Neural cell (in vitro differentiated cells): ENCODE results near the gene ZGLP1. TPM values are rescaled to one million over a fixed set of nuclear protein-coding genes. Genes with fewer than 3 reads are reported as not detected.

ENCODE experiments used
- H2AFZ ChIP-seq: fragments of 200-600, 300-800 bp; sonication (generic), shearing (Covaris generic); 2 replicates; pipeline ENCODE4 v1.6.0; 2014; ENCODE audit warnings: low read depth, mild to moderate bottlenecking, antibody characterized with exemption, low read length, moderate library complexity
- H3F3A ChIP-seq: fragments of 200-600 bp; shearing (Covaris generic); 2 replicates; pipeline ENCODE4 v1.6.1; 2016; ENCODE audit warnings: mild to moderate bottlenecking, moderate library complexity, mixed read lengths, antibody characterized with exemption, low read length; ENCODE audit not compliant: insufficient read depth, poor library complexity, severe bottlenecking
- H3K27ac ChIP-seq: fragments of 200-600, 300-800 bp; sonication (generic), shearing (Covaris generic); 2 replicates; pipeline ENCODE4 v1.5.1; 2014; ENCODE audit warnings: mild to moderate bottlenecking, low read length, moderate library complexity
- H3K27me3 ChIP-seq: fragments of 300-800, 200-600 bp; sonication (generic), shearing (Covaris generic); 2 replicates; pipeline ENCODE4 v1.6.0; 2014; ENCODE audit warnings: mild to moderate bottlenecking, low read depth, low read length, moderate library complexity; ENCODE audit not compliant: insufficient read depth
- H3K36me3 ChIP-seq: fragments of 300-800, 200-600 bp; sonication (generic), shearing (Covaris generic); 2 replicates; pipeline ENCODE4 v1.5.1; 2014; ENCODE audit warnings: mild to moderate bottlenecking, antibody characterized with exemption, low read length, moderate library complexity; ENCODE audit not compliant: insufficient read depth
- H3K4me2 ChIP-seq: fragments of 300-800, 200-600 bp; sonication (generic), shearing (Covaris generic); 2 replicates; pipeline ENCODE4 v1.6.0; 2014; ENCODE audit warnings: mild to moderate bottlenecking, low read length
- H3K4me3 ChIP-seq: fragments of 300-800, 200-600 bp; sonication (generic), shearing (Covaris generic); 2 replicates; pipeline ENCODE4 v1.5.1; 2014; ENCODE audit warnings: mild to moderate bottlenecking, low read length, moderate library complexity
- H3K79me2 ChIP-seq: fragments of 200-600 bp; shearing (Covaris generic); replicated peaks from 2 replicates; pipeline ENCODE4 v1.6.0; 2014; ENCODE audit warnings: mild to moderate bottlenecking, low read length, moderate library complexity; ENCODE audit not compliant: insufficient read depth
- H3K9ac ChIP-seq: fragments of 300-800, 200-600 bp; sonication (generic), shearing (Covaris generic); 2 replicates; pipeline ENCODE4 v1.6.1; 2016; ENCODE audit warnings: mild to moderate bottlenecking, low read length, mixed read lengths
- H3K9me2 ChIP-seq: fragments of 200-600 bp; shearing (Covaris generic); 2 replicates; pipeline ENCODE4 v1.6.1; 2016; ENCODE audit warnings: mild to moderate bottlenecking, low read length, mixed read lengths; ENCODE audit not compliant: insufficient read depth
- H3K9me3 ChIP-seq: fragments of 200-600, 300-800 bp; sonication (generic), shearing (Covaris generic); 2 replicates; pipeline ENCODE4 v1.6.1; 2016; ENCODE audit warnings: mild to moderate bottlenecking, mixed run types, low read length, moderate library complexity, mixed read lengths
- H4K20me1 ChIP-seq: fragments of 200-600 bp; shearing (Covaris generic); 2 replicates; pipeline ENCODE4 v1.6.1; 2016; ENCODE audit warnings: mild to moderate bottlenecking, mixed run types; ENCODE audit not compliant: insufficient read depth
- EP300 ChIP-seq: fragments of 450-650 bp; conservative IDR thresholded peaks from 2 replicates; pipeline ENCODE4 v1.6.1; 2014; ENCODE audit warnings: antibody characterized with exemption, mild to moderate bottlenecking, moderate library complexity; ENCODE audit not compliant: poor library complexity, severe bottlenecking
- EZH2 ChIP-seq: fragments of 200-600, 300-800 bp; shearing (Covaris generic), sonication (generic); IDR thresholded peaks from 2 replicates; pipeline ENCODE4 v1.6.1; 2014; ENCODE audit warnings: antibody characterized with exemption, low read length, borderline replicate concordance, mild to moderate bottlenecking; ENCODE audit not compliant: insufficient read depth, poor library complexity, severe bottlenecking
- MXI1 ChIP-seq: fragments of 450-650 bp; conservative IDR thresholded peaks from 2 replicates; pipeline ENCODE4 v1.6.1; 2014; ENCODE audit warnings: antibody characterized with exemption, mild to moderate bottlenecking; ENCODE audit not compliant: poor library complexity, severe bottlenecking
- POLR2AphosphoS5 ChIP-seq: IDR thresholded peaks from 2 replicates; pipeline ENCODE4 v1.6.1; 2012
- RAD21 ChIP-seq: fragments of 450-650 bp; conservative IDR thresholded peaks from 2 replicates; pipeline ENCODE4 v1.6.1; 2014; ENCODE audit warnings: antibody characterized with exemption, mild to moderate bottlenecking, moderate library complexity
- REST ChIP-seq: IDR thresholded peaks from 2 replicates; pipeline ENCODE4 v1.6.1; 2012; ENCODE audit warnings: borderline replicate concordance
- SMC3 ChIP-seq: fragments of 450-650 bp; conservative IDR thresholded peaks from 2 replicates; pipeline ENCODE4 v1.6.1; 2014; ENCODE audit warnings: antibody characterized with exemption, mild to moderate bottlenecking, moderate library complexity; ENCODE audit not compliant: poor library complexity
- TAF1 ChIP-seq: IDR thresholded peaks from 2 replicates; pipeline ENCODE4 v1.6.1; 2012; ENCODE audit warnings: low read depth
- polyA plus RNA-seq: library from polyadenylated mRNA; depleted of rRNA; stranded (reverse); fragments of >200 nt; gene quantifications from 2 replicates; pipeline ENCODE4 v1.2.3, GENCODE V29; 2014
- TF ChIP-seq, protein P1 (sequence below): fragments of 450-650 bp; IDR thresholded peaks from 2 replicates; pipeline ENCODE4 v1.5.1; 2014; ENCODE audit warnings: antibody characterized with exemption, mild to moderate bottlenecking, moderate library complexity; ENCODE audit not compliant: poor library complexity, severe bottlenecking

Gene ZGLP1
- polyA plus RNA-seq, 1 donor from 2014 or later = 22.8 TPM

DNA sequence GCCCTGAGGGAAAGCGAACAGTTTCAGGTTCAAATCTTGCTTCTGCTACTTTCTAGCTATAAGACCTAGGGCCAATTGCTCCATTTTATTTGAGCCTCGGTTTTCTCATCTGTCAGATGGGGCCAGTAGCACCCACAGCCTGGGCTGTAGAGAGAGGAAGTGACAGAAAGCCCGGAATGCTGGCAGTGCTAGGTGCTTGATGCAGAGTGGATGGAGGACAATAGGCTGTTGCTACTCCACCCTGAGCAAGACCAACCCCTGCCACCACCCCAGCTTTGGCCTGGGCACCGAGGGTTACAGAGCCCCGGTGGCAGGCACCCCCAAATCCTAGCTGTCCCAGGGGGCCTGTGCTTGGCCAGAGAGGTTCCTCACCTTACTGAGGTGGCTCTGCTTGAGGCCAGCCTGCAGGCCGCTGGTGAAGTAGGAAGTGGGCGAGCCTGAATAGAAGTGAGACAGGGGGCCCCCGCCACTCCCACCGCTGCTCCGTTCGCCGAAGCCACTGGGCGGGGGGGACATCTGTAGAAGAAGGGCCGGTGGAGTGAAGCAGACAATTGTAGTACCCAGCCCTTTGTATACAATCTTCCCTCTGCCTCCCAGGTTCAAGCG lies 8.3 kb upstream of the ZGLP1 start:
- H3K27ac ChIP-seq = no peak overlapping the region

GRCh38 chr19:10317045-10317856 lies 7.6 kb upstream of the ZGLP1 start:
- no peak overlapping the region for H2AFZ ChIP-seq
- no peak overlapping the region for H3K27ac ChIP-seq
- no peaks in the 10 kb centered on the region for H4K20me1 ChIP-seq
- H3K9ac ChIP-seq = no peak overlapping the region
- no peaks in the 10 kb centered on the region for H3F3A ChIP-seq
- no peak for TF ChIP-seq TAF1
- TF ChIP-seq EP300 = no peak
- no peak for TF ChIP-seq POLR2AphosphoS5
- TF ChIP-seq, protein P1, sequence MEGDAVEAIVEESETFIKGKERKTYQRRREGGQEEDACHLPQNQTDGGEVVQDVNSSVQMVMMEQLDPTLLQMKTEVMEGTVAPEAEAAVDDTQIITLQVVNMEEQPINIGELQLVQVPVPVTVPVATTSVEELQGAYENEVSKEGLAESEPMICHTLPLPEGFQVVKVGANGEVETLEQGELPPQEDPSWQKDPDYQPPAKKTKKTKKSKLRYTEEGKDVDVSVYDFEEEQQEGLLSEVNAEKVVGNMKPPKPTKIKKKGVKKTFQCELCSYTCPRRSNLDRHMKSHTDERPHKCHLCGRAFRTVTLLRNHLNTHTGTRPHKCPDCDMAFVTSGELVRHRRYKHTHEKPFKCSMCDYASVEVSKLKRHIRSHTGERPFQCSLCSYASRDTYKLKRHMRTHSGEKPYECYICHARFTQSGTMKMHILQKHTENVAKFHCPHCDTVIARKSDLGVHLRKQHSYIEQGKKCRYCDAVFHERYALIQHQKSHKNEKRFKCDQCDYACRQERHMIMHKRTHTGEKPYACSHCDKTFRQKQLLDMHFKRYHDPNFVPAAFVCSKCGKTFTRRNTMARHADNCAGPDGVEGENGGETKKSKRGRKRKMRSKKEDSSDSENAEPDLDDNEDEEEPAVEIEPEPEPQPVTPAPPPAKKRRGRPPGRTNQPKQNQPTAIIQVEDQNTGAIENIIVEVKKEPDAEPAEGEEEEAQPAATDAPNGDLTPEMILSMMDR = no peak
- no peak for TF ChIP-seq REST
- H3K27me3 ChIP-seq = no peaks in the 10 kb centered on the region
- no peaks in the 10 kb centered on the region for H3K79me2 ChIP-seq
- H3K4me2 ChIP-seq = no peak overlapping the region
- no peak overlapping the region for H3K4me3 ChIP-seq
- H3K36me3 ChIP-seq = no peaks in the 10 kb centered on the region
- no peaks in the 10 kb centered on the region for H3K9me3 ChIP-seq
- no peaks in the 10 kb centered on the region for H3K9me2 ChIP-seq

More for the DNA sequence above, 8.3 kb upstream of the ZGLP1 start:
- H3F3A ChIP-seq = no peaks in the 10 kb centered on the region
- no peaks in the 10 kb centered on the region for H3K36me3 ChIP-seq
- H2AFZ ChIP-seq = no peak overlapping the region
- H3K27me3 ChIP-seq = no peaks in the 10 kb centered on the region
- no peaks in the 10 kb centered on the region for H4K20me1 ChIP-seq
- no peak overlapping the region for H3K9ac ChIP-seq
- no peaks in the 10 kb centered on the region for H3K9me3 ChIP-seq
- no peaks in the 10 kb centered on the region for H3K79me2 ChIP-seq
- no peak overlapping the region for H3K4me2 ChIP-seq
- H3K4me3 ChIP-seq = no peak overlapping the region
- TF ChIP-seq MXI1 (no peak), EZH2 (no peak), SMC3 (no peak), TAF1 (no peak), RAD21 (no peak), POLR2AphosphoS5 (no peak), EP300 (no peak), REST (no peak)
- TF ChIP-seq, protein P1 = no peak
- H3K9me2 ChIP-seq = no peaks in the 10 kb centered on the region
